CMK (cell line): Measurements from ENCODE around the gene KMT2C.
"Not testable (repeated sequence)": the region's sequence is repeated elsewhere in the genome, so short reads cannot be mapped to it uniquely, and the experiment has no call there.

Experiments used
- DNase-seq: peaks from one replicate; pipeline ENCODE4 v3.0.0-alpha.2; 2010; ENCODE audit warnings: low read depth

KMT2C gene

DNA sequence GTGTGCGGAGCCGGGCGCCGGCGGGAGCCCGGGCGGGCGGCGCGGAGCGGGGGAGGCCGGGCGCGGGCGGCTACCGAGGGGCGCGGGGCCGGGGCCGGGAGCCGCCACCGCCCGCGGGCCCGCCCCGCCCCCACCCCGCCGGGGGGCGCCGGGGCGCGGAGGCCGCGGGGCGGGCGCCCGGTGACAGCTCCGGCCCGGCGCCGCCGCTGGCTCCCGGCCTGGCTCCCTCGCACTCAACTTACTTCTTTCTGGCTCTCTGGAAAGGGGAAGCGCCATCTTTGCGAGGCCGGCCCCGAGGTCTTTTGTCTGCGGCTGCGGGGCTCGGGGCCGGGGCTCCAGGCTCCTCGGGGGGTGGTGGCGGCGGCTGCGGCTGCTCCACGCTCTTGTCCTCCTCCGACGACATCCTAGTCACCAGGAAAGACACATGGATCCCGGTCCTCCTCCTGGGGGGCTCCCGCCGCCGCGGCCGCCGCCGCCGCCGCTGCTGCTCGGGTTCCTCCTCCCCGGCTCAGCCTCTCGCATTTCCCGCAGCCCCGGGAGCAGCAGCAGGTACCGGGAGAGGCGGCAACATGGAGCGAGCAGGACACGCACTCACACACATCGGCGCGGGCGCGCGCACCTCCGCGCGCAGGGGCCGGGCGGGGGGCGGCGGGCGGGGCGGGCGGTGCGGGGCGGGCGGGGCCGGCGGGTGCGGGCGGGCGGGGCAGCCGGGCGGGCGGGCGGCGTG, at the start of gene KMT2C:
TSS of gene KMT2C (minus strand) at position 620 of the 727 bp plus-strand sequence. CDS start at position 403, 217 bp downstream.
- DNase-seq, result no peak

- DNase-seq, result no peak
Measured at GRCh38 chr7:152481082-152481481, 45.3 kb upstream of the KMT2C start.

- no peak for DNase-seq
Measured at GRCh38 chr7:152480664-152481063, 44.9 kb upstream of the KMT2C start.

DNA sequence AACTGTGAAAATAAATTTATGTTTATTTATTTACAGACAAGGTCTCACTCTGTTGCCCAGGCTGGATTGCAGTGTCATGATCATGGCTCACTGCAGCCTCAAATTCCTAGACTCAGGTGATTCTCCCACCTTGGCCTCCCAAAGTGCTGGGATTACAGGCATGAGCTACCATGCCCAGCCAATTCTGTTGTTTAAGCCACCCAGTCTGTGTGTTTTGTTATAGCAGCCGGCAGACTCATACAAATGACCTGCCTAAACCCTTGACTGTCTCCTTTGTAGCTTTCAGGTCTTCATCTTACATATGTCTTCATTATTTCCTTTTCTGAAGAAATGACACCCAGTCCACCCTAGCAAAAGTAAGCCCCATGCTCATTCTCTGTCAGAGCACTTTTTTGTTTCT, 43.8 kb upstream of the KMT2C start:
- DNase-seq, result no peak

- DNase-seq, result no peak
Measured at GRCh38 chr7:152478140-152478539, 42.3 kb upstream of the KMT2C start.

DNA sequence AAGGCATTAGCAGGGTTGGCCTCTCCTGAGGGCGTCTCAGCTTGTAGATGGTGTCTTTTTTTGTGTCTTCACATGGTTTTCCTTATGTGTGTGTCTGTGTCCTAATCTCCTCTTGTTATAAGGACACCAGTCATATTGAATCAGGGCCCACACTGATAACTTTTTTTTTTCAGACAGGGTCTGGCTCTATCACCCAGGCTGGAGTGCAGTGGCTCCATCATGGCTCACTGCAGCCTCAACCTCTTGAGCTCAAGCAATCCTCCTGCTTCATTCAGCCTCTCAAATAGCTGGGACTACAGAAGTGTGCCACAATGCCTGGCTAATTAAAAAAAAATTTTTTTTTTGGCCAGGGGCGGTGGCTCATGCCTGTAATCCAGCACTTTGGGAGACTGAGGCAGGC, 41.3 kb upstream of the KMT2C start:
- no peak for DNase-seq

- DNase-seq, result no peak
Measured at GRCh38 chr7:152476551-152476950, 40.7 kb upstream of the KMT2C start.

DNA sequence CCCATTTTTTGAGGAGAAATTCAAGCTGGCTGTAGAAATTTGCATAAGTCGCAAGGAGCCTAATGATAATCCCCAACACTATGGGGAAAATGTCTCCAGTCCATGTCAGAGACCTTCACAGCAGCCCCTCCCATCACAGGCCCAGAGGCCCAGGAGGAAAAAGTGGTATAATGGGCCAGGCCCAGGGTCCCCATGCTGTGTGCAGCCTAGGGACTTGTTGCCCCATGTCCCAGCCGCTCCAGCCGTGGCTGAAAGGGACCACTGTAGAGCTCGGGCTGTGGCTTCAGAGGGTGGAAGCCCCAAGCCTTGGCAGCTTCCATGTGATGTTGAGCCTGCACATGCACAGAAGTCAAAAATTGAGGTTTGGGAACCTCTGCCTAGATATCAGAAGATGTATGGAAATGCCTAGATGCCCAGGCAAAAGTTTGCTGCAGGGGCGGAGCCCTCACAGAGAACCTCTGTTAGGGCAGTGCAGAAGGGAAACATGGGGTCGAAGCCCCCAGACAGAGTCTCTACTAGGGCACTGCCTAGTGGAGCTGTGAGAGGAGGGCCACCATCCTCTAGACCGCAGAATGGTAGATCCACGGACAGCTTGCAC, 35.3 kb upstream of the KMT2C start:
- DNase-seq, result not testable (repeated sequence)

GRCh38 chr7:152470251-152471022, 34.6 kb upstream of the KMT2C start:
- DNase-seq, result not testable (repeated sequence)

DNA sequence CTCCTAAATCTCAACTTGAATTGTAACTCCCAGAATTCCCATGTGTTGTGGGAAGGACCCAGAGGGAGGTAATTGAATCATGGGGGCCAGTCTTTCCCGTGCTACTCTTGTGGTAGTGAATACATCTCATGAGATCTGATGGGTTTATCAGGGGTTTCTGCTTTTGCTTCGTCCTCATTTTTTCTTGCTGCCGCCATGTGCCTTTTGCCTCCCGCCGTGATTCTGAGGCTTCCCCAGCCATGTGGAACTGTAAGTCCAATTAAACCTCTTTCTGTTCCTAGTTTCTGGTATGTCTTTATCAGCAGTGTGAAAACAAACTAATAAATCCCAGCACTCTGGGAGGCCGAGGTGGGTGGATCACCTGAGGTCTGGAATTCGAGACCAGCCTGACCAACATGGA, 33.8 kb upstream of the KMT2C start:
- not testable (repeated sequence) for DNase-seq

- no peak for DNase-seq
Measured at GRCh38 chr7:152467225-152467624, 31.4 kb upstream of the KMT2C start.

GRCh38 chr7:152465119-152465387, 29.2 kb upstream of the KMT2C start:
- no peak for DNase-seq

DNA sequence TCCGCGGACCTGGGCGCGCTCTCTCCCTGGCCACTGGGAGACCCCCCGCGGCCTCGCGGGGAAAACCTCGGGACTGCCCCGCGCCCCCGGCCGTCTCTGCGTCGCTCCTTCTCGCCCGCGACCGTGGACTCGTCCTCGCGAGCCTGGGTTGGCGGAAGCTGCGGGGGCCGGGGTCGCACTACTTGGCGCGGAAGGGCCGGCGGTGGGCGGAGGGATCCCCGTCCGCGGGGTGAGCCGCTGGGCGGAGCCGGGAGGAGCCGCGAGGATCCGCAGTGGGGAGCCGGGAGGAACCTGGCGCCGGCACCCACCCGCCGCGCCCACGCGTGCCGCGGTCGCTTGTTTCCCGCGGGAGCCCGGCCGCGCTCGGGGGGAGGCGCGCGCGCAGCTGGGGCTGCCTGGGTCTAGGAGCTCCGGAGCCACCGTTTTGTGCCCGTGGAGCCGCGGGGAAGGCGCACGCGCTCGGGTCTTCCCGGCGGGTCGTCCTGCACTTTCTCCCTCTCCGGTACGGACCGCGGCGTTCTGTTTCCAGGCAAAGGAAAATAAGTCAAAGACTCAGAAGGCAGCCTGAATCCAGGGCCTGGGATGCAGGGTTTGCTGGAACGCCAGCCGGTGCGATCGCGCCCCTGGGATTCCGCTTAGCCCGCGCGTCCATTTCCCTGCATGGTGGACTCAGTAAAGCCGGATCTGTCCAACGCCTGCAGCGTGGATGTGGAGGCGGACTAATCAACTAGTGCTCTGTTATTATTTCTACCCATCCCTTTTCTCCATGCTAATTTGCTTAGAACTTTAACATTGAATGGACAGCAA, 28.7 kb upstream of the KMT2C start:
- DNase-seq, result peak; percentile 76

- DNase-seq, result peak; percentile 92
Measured at GRCh38 chr7:152463709-152464311, 28.0 kb upstream of the KMT2C start.

DNA sequence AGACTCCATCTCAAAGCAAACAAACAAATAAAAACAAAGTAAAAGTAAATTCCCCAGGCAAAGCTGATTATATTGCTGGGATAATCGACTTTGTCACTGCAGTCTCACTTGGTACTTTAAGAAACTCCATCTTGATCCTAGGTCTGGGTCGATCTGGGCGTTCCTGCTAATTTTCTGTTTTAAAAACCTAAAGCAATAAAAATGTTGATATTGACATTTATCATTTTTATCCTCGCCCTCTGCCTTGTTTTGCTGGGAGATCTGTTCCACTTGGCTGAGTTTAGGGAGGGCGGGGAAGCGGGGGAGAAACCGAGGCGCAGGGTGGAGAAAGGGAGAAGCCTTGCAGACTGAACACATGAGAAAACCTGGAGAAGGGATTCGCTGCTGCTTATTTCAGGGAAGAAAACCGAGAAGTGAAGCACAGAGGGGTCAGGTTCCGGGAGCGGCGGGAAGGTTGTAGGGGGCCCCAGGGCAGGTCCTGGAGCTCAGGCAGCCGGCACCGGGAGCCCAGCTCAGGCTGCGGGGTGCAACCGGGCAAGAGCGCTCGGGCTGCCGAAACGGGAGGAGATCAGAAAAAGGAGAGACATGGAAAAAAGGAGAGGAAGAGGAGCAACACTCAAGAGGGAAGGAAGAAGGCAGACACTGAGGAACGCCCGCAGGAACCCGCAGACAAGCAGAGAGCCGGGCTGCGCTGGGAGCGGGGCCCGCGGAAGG, 27.3 kb upstream of the KMT2C start:
- DNase-seq, result no peak

DNA sequence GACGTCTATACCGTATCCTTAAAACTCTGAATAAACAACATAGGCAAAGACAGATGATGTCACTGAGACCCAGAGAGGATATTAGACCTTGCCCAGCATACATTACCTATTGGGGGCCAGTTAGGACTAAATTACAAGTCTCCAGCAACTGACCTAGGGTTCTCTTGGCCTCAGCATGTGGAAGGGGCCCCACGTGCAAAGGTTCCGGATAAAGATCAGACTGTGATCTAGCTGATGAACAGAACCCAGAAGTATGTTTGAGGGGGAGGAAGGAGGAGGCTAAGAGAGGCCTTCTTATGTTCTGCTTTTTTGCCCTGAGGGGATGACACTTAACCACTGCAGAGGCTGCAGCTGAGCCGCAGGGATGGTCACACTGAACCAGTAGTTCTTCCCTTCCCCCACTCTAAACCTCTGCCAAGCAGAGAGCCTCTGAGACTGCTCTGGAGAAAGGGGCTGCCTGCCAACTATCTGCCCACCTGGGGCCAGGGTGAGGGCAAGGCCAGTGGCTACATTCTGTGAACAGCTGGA, 24.0 kb upstream of the KMT2C start:
- peak; percentile 44 for DNase-seq

DNA sequence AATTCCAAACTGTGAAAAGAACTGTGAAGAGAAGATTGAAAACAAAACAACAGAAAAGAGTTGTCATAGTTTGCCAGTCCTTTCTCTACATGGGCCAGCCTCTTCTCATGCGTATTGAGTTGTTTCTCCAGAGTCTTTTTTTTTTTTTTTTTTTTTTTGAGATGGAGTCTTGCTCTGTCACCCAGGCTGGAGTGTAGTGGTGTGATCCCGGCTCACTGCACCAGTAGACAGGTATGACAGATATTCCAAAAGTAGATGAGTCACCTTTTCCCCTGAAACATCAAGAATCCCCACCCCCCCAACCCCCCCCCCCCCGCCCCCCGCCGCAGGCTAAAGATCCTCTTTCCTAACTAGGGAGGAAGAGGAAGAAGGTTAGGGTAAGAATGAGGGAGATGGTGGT, 15.6 kb upstream of the KMT2C start:
- no peak for DNase-seq

DNA sequence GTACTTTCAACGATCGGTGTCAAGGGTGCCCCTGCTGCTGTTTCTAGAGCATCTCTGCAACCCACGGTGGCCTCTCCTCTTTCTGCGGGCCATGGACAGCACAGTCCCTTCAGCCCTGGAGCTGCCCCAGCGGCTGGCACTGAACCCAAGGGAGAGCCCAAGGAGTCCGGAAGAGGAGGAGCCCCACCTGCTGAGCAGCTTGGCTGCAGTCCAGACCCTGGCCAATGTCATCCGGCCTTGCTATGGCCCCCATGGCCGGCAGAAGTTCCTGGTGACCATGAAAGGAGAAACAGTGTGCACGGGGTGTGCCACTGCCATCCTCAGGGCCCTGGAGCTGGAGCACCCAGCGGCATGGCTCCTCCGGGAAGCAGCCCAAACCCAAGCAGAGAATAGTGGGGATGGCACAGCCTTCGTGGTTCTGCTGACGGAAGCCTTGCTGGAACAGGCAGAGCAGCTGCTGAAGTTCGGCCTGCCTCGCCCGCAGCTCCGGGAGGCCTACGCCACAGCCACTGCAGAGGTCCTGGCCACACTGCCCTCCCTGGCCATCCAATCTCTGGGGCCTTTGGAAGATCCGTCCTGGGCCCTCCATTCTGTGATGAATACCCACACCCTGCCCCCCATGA, 9.7 kb upstream of the KMT2C start:
- not testable (repeated sequence) for DNase-seq

DNA sequence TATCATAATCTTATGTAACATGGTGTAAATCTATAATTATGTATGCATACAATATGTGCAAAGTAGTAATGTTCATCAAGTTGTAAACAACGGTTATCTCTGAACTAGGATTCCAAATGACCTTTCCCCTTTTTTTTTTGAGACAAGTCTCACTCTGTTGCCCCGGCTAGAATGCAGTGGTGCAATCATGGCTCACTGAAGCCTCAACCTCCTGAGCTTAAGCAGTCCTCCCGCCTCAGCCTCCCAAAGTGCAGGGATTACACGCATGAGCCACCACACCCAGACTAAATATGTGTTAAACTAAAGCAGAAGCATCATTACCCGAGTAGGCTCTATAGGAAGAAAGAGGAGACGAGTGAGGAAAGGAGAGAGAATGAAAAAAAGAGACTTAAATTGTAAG, 7.8 kb upstream of the KMT2C start:
- DNase-seq, result no peak

DNA sequence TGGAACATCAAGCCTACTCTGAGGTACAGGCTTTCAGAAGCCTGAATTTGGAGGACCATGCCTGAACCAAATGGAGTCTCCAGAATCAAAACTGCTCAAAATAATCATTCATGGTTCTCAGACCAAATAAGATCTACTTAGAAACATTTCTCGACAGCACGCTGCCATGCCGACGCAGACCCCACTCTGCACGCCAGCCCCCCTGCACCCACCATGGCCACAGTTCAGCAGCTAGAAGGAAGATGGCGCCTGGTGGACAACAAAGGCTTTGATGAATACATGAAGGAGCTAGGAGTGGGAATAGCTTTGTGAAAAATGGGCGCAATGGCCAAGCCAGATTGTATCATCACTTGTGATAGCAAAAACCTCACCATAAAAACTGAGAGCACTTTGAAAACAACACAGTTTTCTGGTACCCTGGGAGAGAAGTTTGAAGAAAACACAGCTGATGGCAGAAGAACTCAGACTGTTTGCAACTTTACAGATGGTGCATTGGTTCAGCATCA, 6.6 kb upstream of the KMT2C start:
- no peak for DNase-seq
